ENCODE measurements around the gene AAR2.

Gene AAR2

DNA sequence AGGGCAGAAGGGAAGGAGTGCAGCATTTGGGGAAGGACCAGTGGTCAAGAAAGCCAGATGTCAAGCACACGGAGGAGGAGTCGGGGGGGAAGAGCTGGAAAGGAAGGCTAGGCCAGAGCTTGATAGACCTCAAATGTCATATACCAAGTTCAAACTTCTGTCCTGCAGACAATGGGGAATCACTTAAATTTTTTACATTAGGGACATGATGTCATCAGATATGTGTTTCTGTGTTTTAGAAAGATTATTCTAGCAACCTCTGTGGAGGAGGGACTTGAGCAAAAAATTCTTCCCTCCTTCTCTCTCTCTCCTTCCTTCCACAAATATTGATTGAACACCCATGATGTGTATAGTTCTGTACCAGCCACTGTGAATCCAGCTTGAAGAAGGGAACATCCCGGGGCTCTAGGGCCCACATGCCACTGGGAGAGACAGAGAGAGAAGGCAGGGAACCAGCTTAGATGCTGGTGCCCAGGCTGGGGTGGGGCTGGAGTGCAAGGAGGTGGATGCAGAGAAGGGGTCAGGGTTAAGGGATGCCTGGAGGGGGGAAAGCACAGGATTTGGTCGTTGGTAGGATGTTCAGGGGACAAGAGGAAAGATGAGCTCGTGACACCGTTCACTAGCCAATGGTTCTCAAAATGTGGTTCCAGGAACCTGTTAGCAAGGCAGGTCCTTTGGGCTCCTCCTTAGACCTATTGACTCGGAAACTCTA, 19.8 kb upstream of the AAR2 start:
- no peak for DNase-seq (ENCODE audit: low read depth, low spot score)
- H3K4me3 ChIP-seq (ENCODE audit: low read length) = no peak overlapping the region

DNA sequence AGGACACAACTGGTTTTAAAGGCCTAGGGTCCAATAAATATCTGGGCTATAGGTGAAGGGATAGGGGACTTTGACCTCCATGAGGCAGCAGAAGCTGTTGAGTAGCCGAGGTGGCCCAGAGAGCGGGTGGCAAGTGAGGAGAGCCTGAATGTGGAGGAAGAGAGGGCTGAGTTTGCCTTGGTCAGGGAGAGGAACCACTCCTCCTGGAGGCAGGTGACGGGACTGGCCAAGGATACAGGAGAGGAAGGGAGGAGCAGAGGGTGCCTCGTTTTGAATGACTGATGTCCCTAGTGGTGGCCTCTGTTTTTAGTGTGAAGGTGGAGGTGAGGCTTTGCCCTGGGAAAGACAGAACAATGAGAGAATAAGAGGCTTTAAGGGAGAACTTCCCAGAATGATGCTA, 19.1 kb upstream of the AAR2 start:
- no peak for DNase-seq (ENCODE audit: low read depth, low spot score)
- no peak overlapping the region for H3K4me3 ChIP-seq (ENCODE audit: low read length)

DNA sequence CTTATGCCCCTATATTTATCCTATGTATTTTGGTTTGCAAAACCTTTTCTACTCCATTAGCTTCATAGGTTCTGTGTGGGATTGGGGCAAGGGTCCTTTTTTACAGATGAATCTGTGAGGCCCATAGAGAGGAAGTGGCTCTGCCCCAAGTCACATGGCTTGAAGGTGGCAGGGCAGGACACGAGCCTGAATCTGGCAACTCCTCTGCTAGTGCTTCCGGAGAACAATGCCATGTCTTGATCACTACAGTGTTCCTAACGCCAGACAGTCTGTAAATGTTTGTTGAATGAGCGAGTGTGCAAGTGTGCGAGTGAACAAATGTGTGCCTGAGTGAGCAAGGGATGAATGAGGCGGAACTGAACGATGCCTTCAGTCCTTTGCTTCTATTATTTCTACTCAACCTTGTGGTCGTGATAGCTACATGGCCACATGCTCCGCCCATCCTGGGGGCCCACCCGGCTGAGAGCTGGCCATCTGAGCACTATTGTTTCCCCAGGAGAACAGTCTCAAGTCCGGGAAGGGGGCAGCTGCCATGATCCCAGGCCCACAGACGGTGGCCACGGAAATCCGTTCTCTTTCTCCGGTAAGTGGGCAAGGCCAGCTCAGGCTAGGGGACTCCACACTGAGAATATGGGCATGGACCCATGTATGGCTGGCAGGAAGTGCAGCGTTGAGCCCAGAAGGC, 17.8 kb upstream of the AAR2 start:
- DNase-seq (ENCODE audit: low read depth, low spot score) = no peak
- H3K4me3 ChIP-seq (ENCODE audit: low read length) = no peak overlapping the region

DNA sequence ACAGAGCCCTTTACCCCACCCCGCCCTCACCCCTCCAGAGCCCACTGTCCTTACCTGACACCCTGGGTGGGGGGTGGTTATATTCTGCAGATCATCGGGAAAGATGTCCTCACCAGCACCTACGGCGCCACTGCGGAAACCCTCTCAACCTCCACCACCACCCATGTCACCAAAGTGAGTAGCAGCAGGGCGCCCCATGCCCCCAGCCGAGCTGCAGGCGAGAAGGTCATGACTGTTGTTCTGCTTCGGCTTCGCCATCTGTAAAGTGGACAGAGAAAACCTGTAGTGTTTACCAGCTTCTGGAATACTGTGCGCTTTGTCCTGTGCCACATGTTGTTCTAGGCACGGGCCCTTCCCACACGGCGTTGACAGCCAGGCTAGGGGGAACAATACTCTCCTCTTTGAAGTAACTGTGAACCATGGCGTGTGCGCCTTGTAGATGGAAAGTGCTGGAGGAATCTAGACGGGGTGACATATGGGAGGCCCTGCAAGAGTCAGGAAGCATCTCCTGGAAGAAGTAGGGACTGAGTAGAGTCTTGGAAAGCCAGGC, 16.5 kb upstream of the AAR2 start:
- no peak for DNase-seq (ENCODE audit: low read depth, low spot score)
- no peak overlapping the region for H3K4me3 ChIP-seq (ENCODE audit: low read length)

DNA sequence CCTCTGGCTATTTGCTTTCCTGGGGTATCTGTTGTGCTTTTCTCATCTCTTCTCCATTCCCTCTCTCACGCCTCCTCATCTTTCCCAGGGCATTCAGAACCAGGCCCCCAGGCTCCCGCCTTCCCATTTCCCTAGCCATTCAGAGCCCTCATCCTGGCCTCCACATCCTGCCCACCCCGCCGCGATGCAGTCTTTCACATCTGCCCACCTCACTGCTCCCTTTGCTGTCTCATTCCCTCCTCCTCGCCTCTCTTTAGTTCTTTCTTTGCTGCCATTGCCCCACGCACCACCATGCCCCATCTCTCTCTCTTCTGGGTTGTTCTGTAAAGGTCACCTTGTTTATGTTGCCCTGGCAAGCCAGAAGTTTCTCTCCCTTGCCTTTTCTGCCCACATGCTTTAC, 10.6 kb upstream of the AAR2 start:
- DNase-seq (ENCODE audit: low read depth, low spot score) = no peak
- H3K4me3 ChIP-seq (ENCODE audit: low read length) = no peak overlapping the region

DNA sequence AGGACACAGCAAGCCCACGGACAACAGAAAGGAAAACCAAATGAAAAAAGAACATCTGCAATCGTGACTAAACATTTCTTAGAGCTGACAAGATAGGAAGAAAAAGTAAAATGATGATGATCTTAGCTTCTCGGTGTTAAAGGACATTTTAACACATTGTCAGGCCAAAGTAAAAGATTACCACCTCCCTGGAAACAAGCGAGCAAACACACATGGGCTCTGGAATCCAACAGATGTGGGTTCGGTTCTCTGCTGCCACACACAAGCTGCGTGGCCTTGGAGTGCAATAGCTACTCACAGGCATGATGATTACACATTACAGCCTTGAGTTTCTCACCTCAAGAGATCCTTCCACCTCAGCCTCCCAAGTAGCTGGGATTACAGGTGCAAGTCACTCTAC, 7.5 kb upstream of the AAR2 start:
- no peak for DNase-seq (ENCODE audit: low read depth, low spot score)
- no peak overlapping the region for H3K4me3 ChIP-seq (ENCODE audit: low read length)

DNA sequence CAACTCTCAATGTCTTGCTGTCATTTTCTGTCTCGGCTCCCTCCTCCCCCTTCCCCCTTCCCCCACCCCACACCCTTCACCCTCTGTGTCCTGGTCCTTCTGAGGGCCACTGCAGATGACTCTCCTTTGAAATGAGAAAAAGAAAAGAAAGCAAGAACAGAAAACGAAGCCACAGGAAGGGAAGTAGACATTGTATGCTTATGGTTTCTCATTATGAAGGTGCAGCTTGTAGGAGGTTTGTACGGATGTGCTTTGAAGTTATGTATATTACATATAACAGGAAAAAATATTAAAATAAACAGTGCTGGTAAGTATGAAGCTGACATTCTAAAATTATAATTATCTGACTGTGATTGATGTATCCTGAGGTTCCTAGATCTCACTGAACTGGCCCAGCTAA, 6.3 kb upstream of the AAR2 start:
- no peak overlapping the region for H3K4me3 ChIP-seq (ENCODE audit: low read length)
- DNase-seq (ENCODE audit: low read depth, low spot score) = no peak

DNA sequence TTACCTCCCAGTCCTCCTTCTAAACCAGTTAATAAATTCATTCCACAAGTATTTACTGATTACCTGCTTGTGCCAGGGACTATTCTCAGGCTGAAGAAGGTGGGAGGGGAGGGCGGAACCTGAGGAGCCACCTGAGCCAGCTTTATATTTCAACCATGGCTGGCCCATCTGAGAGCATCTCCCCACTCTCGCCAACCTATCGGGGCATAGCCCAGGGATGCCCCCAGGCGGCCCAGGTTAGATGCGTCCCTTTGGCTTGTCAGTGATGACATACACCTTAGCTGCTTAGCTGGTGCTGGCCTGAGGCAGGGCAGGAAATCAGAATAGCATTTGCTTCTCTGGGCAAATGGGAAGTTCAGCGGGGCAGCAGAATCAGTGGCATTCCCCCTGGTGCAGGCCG, 4.9 kb upstream of the AAR2 start:
- no peak overlapping the region for H3K4me3 ChIP-seq (ENCODE audit: low read length)
- DNase-seq (ENCODE audit: low read depth, low spot score) = no peak

DNA sequence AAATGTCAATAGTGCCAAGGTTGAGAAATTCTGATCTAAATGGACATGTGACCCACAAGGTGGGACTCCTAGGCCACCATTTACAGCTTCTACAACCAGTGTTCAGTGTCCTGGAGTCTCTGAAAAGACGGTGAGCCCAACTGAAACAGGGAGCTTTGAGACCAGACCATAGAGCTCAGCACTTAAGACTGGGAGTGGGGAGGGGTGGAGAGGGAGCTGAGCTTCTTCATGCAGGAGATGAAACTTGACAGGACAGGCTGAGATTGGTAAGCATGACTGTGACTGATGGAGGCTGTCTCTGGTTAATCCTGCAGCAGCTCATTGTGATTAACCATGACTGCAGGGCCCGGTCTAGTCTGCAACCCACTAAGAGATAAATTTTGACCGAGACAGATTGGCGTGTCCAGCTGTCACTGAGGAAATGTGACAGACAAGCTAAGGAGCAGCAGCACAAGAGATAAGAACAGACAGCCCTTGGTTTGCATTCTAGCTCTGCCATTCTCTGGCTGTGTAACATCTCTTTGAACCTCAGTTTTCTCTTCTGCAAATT, 1.4 kb upstream of the AAR2 start:
- no peak for DNase-seq (ENCODE audit: low read depth, low spot score)
- no peak overlapping the region for H3K4me3 ChIP-seq (ENCODE audit: low read length)

DNA sequence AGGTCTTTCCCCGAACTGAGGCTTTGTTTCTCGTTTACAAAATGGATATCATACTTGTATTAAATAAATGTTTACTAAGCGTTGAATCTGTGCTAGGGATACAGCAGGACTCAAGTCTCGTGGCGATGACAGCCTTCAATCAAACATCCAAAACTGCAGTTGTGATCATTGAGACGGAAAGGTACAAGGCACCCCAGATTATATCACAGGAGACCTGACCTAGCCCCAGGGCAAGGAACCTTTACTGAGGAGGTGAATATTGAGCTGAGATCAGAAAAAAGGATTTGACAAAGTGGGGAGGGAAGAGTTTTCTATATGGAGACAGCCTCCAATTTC, 476 bp downstream of the AAR2 start:
- no peak for DNase-seq (ENCODE audit: low read depth, low spot score)

DNA sequence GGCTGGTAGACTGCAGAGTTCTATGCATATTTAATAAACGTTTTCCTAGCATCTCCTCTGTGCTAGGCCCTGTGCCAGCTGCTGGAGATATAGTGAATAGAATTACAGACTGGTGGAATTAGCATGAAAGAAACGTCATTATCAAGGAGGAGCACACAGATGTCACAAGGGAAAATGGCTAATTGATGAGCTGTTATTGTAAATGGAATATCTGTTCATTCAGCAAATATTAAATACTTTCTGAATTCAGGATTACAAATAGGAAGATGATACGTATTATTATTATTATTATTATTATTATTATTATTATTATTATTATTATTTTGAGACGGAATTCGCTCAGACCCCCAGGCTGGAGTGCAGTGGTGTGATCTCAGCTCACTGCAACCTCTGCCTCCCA, 1.2 kb downstream of the AAR2 start:
- no peak for DNase-seq (ENCODE audit: low read depth, low spot score)
- H3K4me3 ChIP-seq (ENCODE audit: low read length) = peak overlapping the region; percentile 83

More for the DNA sequence above, 476 bp downstream of the AAR2 start:
- peak overlapping the region; percentile 83 for H3K4me3 ChIP-seq (ENCODE audit: low read length)

DNA sequence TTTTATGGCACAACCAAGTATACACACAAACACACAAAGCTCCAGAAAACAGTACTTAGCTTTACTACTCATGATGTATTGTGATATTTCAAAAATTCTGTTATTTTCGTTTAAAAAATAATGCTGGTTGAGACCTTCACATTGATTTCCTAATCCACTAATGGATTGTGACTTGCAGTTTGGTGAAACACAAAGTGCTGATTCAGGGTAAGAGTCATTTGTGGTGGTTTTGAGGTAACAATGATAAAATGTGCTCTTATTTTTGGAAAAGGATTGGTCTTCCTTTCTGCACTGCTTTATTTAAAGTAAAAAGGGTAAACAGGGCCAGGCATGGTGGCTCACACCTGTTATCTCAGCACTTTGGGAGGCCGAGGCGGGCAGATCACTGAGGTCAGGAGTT, 1.9 kb downstream of the AAR2 start:
- no peak overlapping the region for H3K4me3 ChIP-seq (ENCODE audit: low read length)
- no peak for DNase-seq (ENCODE audit: low read depth, low spot score)

DNA sequence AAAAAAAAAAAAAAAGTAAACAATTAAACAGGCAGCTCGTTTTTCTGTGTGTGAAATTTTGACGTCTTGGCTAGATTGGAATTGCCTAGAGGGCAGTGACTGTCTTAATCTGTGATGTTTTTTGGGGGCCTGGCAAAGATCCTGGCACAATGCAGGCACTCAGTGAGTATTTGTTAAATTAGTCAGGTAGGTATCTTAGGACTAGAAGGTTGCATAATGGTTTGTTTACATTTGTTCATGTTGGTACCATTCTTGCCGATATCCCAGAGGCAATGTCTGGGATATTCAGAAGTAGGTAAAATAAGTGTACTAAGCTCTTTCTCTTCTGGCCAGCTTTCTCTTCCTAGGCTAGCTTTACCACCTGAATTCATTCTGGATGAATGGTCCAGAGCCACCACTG, 2.5 kb downstream of the AAR2 start:
- H3K4me3 ChIP-seq (ENCODE audit: low read length) = no peak overlapping the region
- DNase-seq (ENCODE audit: low read depth, low spot score) = no peak

DNA sequence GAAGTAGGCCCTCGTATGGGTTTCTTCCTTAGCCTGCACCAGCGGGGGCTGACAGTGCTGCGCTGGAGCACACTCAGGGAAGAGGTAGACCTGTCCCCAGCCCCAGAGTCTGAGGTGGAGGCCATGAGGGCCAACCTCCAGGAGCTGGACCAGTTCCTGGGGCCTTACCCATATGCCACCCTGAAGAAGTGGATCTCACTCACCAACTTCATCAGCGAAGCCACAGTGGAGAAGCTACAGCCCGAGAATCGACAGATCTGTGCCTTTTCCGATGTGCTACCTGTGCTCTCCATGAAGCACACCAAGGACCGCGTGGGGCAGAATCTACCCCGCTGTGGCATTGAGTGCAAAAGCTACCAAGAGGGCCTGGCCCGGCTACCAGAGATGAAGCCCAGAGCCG, 3.8 kb downstream of the AAR2 start:
- H3K4me3 ChIP-seq (ENCODE audit: low read length) = no peak overlapping the region
- DNase-seq (ENCODE audit: low read depth, low spot score) = no peak

DNA sequence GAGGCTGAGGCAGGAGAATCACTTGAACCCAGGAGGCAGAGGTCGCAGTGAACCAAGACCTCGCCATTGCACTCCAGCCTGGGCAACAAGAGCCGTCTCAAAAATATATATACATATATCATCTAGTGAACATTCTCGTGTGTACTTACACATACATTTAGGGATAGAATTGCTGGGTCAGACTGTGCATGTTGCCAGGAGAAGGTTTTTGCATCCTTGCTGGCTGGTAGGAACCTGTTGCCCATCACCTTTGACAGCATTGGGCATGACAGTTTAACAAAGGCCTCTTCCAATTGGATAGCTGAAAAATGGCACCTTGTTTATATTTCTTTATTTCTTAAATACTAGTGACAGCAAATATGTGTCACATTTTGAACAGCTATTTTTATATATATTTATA, 5.4 kb downstream of the AAR2 start:
- H3K4me3 ChIP-seq (ENCODE audit: low read length) = no peak overlapping the region
- DNase-seq (ENCODE audit: low read depth, low spot score) = no peak

DNA sequence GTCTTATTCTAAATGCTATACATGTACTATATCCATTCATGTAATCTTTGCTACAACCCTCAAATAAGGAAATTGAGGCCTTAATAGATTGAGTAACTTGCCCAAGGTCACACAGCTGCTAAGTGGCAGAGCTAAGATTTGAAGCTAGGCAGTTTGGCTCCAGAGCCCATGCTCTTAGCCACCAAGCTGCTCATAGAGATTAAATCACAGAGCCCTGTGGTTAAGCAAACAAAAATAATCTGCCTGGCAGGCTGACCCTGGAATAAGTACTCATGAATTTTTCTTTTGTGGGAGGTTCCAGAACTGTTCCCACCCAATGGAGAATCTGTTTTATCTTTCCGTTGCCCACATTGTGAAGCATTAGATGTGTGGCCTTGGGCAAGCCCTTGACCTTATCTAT, 7.4 kb downstream of the AAR2 start:
- no peak for DNase-seq (ENCODE audit: low read depth, low spot score)
- no peak overlapping the region for H3K4me3 ChIP-seq (ENCODE audit: low read length)

DNA sequence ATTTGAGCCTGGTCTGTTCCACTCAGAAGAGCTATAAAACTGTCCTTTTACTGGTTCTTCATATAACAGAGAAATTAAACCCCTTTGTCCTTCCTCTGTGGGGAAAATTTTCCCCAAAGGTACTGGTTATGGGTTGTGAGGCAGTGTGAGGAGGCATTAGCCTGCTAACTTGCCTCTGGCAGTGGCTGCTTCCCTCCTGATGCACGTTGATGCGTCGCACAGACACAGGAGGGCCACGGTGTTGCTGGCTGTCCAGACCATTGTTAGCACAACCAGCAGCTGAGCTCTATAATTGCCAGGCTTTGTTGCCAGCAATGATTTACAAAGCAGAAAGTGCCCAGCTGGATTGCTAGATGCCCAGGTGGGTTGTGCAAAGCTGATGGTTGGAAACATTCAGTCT, 10.1 kb downstream of the AAR2 start:
- DNase-seq (ENCODE audit: low read depth, low spot score) = no peak
- H3K4me3 ChIP-seq (ENCODE audit: low read length) = no peak overlapping the region

DNA sequence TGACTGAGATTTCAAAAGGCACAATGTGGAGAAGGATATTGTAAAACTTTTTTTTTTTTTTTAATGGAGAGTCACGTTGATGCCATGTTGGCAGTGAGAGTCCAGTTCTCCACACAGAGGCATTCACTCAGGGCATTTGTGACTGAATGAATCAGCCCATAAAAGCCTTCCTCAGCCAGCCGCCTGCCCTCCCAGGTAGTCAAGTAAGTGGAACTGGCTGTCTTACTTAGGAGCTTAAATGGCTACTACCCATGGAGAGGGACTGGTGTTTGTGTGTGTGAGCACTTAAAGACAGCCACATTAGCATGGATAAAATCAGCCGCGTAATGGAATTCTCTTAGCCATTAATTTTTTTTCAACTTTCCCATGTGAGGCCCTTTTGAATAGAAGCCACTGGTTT, 12.6 kb downstream of the AAR2 start:
- no peak for DNase-seq (ENCODE audit: low read depth, low spot score)
- H3K4me3 ChIP-seq (ENCODE audit: low read length) = no peak overlapping the region

DNA sequence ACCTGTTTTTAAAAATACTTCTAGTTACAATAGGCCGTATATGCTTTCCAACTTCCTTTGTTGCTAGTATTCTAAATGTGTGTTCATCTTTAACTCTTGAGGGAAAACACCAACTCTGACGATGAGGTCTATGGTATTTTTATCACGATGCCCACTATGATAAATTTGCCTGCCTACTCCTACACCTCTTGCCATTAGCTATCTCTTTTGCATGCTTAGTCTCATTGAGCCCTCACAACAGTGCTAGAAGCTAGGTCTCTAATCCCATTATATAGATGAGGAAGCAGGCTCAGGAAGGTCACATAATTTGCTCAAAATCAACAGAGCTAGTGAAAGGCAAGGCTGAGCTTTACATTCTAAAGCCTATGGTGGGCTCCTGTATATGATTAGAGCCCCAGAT, 13.2 kb downstream of the AAR2 start:
- no peak overlapping the region for H3K4me3 ChIP-seq (ENCODE audit: low read length)
- no peak for DNase-seq (ENCODE audit: low read depth, low spot score)

DNA sequence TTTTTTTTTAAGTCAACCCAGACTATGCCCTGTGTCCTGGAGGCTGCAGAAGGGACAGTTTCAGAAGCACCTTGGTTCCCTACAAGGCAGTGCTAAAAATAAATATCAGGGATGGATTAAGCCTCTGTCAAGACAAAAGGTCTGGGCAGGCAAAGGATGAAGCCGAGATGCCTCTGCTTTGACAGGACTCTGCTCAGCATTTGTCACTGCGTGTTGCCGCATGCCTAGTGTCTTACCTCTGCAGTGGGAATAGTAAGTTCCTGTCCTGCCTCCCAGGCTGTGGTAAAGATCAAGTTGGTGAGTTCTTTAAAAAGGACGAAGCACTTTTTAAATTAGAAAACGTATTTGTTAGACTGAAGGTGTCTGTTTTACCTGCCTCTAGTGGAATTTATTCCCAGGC, 15.1 kb downstream of the AAR2 start:
- no peak overlapping the region for H3K4me3 ChIP-seq (ENCODE audit: low read length)
- DNase-seq (ENCODE audit: low read depth, low spot score) = no peak

DNA sequence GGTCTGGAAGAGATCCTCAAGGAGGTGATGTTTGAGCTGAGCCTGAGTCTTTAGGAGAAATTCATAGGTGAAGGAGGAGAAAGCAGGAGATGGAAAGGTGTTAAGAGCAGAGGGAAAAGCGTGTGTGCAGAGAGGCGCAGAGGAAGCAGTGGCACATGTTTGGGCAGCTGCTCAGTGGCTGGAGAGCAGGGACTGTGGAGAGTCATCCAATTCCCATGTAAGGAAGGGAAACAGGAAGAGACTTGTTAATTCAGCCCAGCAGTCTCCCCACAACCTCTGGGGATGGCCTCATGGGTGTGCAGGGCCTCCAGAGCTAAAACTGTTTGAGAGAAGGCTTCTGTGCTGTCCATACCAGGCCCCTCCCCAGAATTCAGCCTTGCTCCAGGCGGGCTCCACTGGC, 16.2 kb downstream of the AAR2 start:
- no peak for DNase-seq (ENCODE audit: low read depth, low spot score)

More for the DNA sequence above, 16.2 kb downstream of the AAR2 start:
- H3K4me3 ChIP-seq (ENCODE audit: low read length) = no peak overlapping the region
